ENCODE measurements around the gene IL22RA1.

DNA sequence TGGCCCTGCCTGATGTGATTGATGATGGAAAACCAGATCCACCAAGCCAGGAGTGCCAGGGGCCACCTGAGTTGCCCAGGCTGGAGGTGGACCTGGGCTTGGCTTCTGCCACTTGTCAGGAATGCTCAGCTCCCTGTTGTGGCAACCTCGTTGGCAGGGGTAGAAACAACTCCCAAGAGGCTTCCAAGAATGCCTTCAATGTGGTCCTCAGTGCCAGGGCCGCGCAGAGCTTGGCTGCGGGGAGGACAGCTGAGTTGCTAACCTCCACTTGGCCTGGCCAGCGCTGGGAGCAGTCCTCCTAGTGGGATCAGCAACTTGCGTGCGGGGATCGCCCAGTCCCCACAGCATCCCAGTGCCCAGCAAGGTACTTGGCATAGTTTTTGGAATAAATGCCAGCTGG lies 40.0 kb downstream of the IL22RA1 start:
- TF ChIP-seq, protein P1, sequence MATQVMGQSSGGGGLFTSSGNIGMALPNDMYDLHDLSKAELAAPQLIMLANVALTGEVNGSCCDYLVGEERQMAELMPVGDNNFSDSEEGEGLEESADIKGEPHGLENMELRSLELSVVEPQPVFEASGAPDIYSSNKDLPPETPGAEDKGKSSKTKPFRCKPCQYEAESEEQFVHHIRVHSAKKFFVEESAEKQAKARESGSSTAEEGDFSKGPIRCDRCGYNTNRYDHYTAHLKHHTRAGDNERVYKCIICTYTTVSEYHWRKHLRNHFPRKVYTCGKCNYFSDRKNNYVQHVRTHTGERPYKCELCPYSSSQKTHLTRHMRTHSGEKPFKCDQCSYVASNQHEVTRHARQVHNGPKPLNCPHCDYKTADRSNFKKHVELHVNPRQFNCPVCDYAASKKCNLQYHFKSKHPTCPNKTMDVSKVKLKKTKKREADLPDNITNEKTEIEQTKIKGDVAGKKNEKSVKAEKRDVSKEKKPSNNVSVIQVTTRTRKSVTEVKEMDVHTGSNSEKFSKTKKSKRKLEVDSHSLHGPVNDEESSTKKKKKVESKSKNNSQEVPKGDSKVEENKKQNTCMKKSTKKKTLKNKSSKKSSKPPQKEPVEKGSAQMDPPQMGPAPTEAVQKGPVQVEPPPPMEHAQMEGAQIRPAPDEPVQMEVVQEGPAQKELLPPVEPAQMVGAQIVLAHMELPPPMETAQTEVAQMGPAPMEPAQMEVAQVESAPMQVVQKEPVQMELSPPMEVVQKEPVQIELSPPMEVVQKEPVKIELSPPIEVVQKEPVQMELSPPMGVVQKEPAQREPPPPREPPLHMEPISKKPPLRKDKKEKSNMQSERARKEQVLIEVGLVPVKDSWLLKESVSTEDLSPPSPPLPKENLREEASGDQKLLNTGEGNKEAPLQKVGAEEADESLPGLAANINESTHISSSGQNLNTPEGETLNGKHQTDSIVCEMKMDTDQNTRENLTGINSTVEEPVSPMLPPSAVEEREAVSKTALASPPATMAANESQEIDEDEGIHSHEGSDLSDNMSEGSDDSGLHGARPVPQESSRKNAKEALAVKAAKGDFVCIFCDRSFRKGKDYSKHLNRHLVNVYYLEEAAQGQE (IDR thresholded peaks at IDR 0.05; ENCODE audit: insufficient read depth in 1 of 2, low read depth in 2 of 2, low read length in 2 of 2), result no peak
- TF ChIP-seq POLR2AphosphoS5 (IDR thresholded peaks at IDR 0.05; ENCODE audit: low read depth, low read length) (no peak), TAF1 (IDR thresholded peaks at IDR 0.05; ENCODE audit: borderline replicate concordance, insufficient read depth, low read length) (no peak), SIN3A (IDR thresholded peaks at IDR 0.05; ENCODE audit: borderline replicate concordance, insufficient read depth, low read length) (no peak), FOXP2 (optimal IDR thresholded peaks at IDR 0.05; ENCODE audit: borderline replicate concordance, extremely low read depth, extremely low read length, insufficient read depth) (no peak)

Measured in PFSK-1 (cell line).